Kidney (tissue), 14 donors: ENCODE data around the gene OPN1SW. TPM values are rescaled to one million over a fixed set of nuclear protein-coding genes. Genes with fewer than 3 reads are reported as not detected.

Source experiments
- DNase-seq, 5 donors: peaks; one replicate each; pipeline ENCODE4 v3.0.0-alpha.2; 2013 to 2020
- FAIRE-seq: peaks from 2 replicates; lab custom pipeline; 2012; peaks lifted over from hg19 to GRCh38; lab: Jason Lieb, UNC
- H3K27ac ChIP-seq, 2 donors: one replicate each; pipeline ENCODE4 v1.7.0; 2013; ENCODE audit warnings: low read depth in 2 of 2, low read length in 2 of 2, inconsistent platforms in 1 of 2
- H3K27me3 ChIP-seq: one replicate; pipeline ENCODE4 v1.7.1; 2013; ENCODE audit warnings: low read length, inconsistent platforms; ENCODE audit not compliant: control insufficient read depth, insufficient read depth
- H3K36me3 ChIP-seq, 3 donors: one replicate each; pipeline versions ENCODE4 v1.7.0 to v1.7.1; 2013; ENCODE audit warnings: low read length in 3 of 3, control low read depth in 1 of 3, inconsistent platforms in 1 of 3; ENCODE audit not compliant: insufficient read depth in 3 of 3, control insufficient read depth in 2 of 3
- H3K4me1 ChIP-seq, 3 donors: one replicate each; pipeline versions ENCODE4 v1.7.0 to v1.7.1; 2013; ENCODE audit warnings: low read length in 3 of 3, inconsistent platforms in 1 of 3, low read depth in 1 of 3; ENCODE audit not compliant: control insufficient read depth in 2 of 3, insufficient read depth in 2 of 3
- H3K4me3 ChIP-seq, 3 donors: one replicate each; pipeline versions ENCODE4 v1.7.0 to v1.8.1; 2013; ENCODE audit warnings: low read length in 3 of 3, control low read depth in 1 of 3, inconsistent platforms in 1 of 3
- H3K9ac ChIP-seq, 3 donors: one replicate each; pipeline versions ENCODE4 v1.7.0 to v1.7.1; 2013; ENCODE audit warnings: low read length in 3 of 3, control low read depth in 1 of 3, inconsistent platforms in 1 of 3
- H3K9me3 ChIP-seq, 3 donors: one replicate each; pipeline versions ENCODE4 v1.7.0 to v1.7.1; 2013; ENCODE audit warnings: low read length in 3 of 3, control low read depth in 1 of 3, inconsistent platforms in 1 of 3; ENCODE audit not compliant: control insufficient read depth in 2 of 3, insufficient read depth in 1 of 3
- CTCF ChIP-seq: IDR thresholded peaks from 3 replicates; pipeline ENCODE4 v1.5.1; 2012; ENCODE audit warnings: mild to moderate bottlenecking, moderate library complexity, borderline replicate concordance; ENCODE audit not compliant: insufficient read depth; ENCODE audit errors: extremely low read depth
- intact Hi-C: fragments of 100-400 bp; cut with DNase I; formaldehyde crosslinking; loops from one replicate; pipeline ENCODE4 v1.11.1; 2022
- polyA plus RNA-seq: library from polyadenylated mRNA; stranded (reverse); fragments of 350-450 nt; fragmentation: Illumina TruSeq; extraction: RNeasy Lipid Tissue Mini Kit (QIAGEN cat#74804); gene quantifications from one replicate; pipeline ENCODE4 v1.2.3, GENCODE V29; 2014; ENCODE audit warnings: low read depth, low replicate concordance; ENCODE audit not compliant: insufficient read depth
- total RNA-seq: library from RNA; stranded (reverse); fragmentation: NEBNext Ultra II Directional; extraction: Animal tissue kit (Norgen Biotek cat#: 25700); gene quantifications from one replicate; pipeline ENCODE4 v1.2.1, GENCODE V29; 2021
- donor health status: control.
- donor health status: control.
- donor health status: control.
- donor health status: control.
- donor health status: control.
- donor health status: DM: yes; HTN: yes; CAD: no.
- donor health status: Normal renal cell carcinoma (clear cell type).

The OPN1SW gene
- total and polyA plus RNA-seq, 2 donors from 2014 or later, result not detected

- intact Hi-C loops, result no loop called here
- no peak overlapping the region for H3K4me3 ChIP-seq
- no peaks in the 10 kb centered on the region for H3K36me3 ChIP-seq
- no peaks in the 10 kb centered on the region for H3K9me3 ChIP-seq
- FAIRE-seq (no peak), DNase-seq (no peak)
- no peaks in the 10 kb centered on the region for H3K27me3 ChIP-seq
- no peak for TF ChIP-seq CTCF
- no peak overlapping the region for H3K27ac ChIP-seq
- no peak overlapping the region for H3K9ac ChIP-seq
- H3K4me1 ChIP-seq, result peaks cover 0 to 8% (median 0%) of the 10 kb centered on the region in 3 donors
These were observed 18.4 kb upstream of the OPN1SW start for GRCh38 chr7:128794020-128794419.

- no peak overlapping the region for H3K27ac ChIP-seq
- intact Hi-C loops, result no loop called here
- no peak overlapping the region for H3K4me3 ChIP-seq
- DNase-seq, result no peak
- no peaks in the 10 kb centered on the region for H3K27me3 ChIP-seq
- TF ChIP-seq CTCF, result no peak
- H3K4me1 ChIP-seq, result peaks cover 0 to 8% (median 0%) of the 10 kb centered on the region in 3 donors
- no peaks in the 10 kb centered on the region for H3K36me3 ChIP-seq
- no peak overlapping the region for H3K9ac ChIP-seq
- H3K9me3 ChIP-seq, result no peaks in the 10 kb centered on the region
- FAIRE-seq, result no peak
These were observed 17.6 kb upstream of the OPN1SW start for GRCh38 chr7:128793181-128793547.

DNA sequence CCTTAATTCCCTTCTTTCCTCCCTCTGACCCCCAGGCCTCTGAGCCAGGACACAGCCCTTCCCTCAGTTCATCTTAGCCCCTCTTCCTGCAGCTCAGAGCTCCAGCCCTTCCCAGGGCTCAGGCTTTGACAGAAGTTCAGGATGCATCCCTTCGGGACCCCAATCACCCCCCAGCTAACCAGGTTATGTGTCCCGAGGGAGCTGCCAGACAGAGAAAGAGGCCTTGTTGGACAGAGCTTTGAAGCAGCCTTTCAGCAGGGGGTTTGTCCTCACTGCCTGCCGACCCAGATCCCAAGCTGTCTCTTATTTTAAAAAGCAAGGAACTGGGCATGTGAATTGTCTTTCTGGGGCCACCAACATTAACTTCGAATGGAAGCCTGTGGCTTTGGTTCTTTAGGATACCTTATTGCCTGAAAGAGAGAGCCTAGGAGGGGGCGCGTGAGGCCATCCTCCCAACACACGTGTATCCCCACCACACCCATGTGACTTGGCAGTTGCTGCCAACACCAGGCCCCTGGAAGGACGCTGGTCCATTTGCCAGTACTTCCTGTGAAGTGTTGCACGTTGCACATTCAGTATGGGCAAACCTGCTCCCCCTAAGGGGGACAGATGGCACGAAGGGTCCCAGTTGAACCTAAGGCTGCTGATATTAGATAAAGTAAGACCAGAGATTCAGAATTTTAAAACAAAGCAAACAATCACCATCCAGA is 17.0 kb upstream of the OPN1SW start:
- no peak for FAIRE-seq
- H3K4me3 ChIP-seq, result no peak overlapping the region

More for the DNA sequence above, 17.0 kb upstream of the OPN1SW start:
- Histone ChIP-seq H3K27me3 (no peaks in the 10 kb centered on the region), H3K36me3 (no peaks in the 10 kb centered on the region), H3K9me3 (no peaks in the 10 kb centered on the region), H3K9ac (no peak overlapping the region), H3K27ac (no peak overlapping the region), H3K4me1 (peaks cover 0 to 8% (median 0%) of the 10 kb centered on the region in 3 donors)
- intact Hi-C loops, result no loop called here
- no peak for TF ChIP-seq CTCF
- DNase-seq, result no peak
